HG02623 (cell line): ENCODE results near the gene FCRL6.

Experiments
- ATAC-seq: cut with Tn5 transposase; IDR thresholded peaks from one replicate; pipeline ENCODE4 v1.9.1; 2021; ENCODE audit warnings: moderate library complexity; ENCODE audit not compliant: unreplicated experiment

Gene FCRL6

DNA sequence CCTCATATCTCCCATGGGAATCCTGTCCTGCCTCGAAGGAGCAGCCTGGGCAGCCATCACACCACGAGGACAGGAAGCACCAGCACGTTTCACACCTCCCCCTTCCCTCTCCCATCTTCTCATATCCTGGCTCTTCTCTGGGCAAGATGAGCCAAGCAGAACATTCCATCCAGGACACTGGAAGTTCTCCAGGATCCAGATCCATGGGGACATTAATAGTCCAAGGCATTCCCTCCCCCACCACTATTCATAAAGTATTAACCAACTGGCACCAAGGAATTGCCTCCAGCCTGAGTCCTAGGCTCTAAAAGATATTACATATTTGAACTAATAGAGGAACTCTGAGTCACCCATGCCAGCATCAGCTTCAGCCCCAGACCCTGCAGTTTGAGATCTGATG, 33.2 kb downstream of the FCRL6 start:
- no peak for ATAC-seq

DNA sequence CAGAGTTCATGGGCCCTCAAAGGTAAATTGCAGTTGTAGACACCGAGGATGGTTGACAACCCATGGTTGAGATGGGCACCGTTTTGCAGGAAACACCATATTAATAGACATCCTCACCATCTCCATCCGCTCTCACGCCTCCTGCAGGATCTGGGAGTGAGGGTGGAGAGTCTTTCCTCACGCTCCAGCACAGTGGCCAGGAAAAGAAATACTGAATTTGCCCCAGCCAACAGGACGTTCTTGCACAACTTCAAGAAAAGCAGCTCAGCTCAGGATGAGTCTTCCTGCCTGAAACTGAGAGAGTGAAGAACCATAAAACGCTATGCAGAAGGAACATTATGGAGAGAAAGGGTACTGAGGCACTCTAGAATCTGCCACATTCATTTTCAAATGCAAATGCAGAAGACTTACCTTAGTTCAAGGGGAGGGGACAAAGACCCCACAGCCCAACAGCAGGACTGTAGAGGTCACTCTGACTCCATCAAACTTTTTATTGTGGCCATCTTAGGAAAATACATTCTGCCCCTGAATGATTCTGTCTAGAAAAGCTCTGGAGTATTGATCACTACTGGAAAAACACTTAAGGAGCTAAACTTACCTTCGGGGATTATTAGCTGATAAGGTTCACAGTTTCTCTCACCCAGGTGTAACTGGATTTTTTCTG, 33.8 kb downstream of the FCRL6 start:
- no peak for ATAC-seq

DNA sequence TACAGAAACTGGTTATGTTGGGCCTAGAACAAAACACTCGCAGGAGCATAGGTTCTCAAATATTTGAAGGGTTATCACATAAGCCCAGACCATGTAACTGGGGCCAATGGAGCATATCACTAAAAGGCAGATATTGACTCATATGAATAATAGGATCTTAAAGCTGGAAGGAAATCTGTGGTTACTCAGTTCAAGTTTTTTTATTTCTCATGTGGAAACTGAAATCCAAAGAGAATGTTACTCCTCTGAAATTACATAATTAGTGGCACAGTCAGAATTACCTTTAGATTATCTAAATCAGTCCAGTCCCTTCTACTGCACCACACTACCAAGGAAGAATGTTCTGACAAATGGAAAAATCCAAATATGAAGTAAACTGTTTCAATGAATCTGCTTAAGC, 36.6 kb downstream of the FCRL6 start:
- ATAC-seq, result peak; percentile 41

DNA sequence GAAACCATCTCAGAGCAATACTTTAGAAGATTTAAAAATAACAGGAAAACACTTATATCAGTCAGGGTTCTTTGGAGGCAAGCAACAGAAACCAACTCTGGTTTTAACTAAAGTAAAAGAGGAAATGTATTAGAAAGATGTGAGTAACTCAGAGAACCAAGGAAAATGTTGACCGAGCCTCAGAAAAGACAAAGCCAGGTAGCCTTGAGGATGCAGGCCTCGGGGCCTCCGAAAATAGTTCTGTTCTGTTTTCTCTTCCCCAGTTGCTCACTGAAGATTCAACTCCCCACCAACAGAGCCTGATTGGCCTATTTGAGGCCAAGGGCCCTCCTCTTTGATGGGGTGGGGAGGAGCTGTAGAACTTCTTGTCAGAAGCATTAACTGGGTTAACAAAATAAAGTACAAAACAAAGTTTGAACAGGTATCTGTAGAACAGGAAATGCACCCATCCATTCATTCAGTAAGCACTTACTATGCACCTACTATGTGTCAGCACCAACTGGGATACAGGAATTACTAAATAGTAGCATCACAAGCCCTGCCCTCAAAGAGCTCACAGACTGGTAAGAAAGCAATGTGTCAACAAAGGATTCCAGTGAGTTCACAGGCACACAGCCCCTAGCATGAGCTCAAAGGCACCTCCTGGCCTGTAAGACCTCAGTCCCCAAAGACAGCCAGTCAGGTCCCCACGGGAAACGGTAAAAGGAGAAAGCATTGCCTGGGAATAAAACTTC, 37.1 kb downstream of the FCRL6 start:
- peak; percentile 67 for ATAC-seq

DNA sequence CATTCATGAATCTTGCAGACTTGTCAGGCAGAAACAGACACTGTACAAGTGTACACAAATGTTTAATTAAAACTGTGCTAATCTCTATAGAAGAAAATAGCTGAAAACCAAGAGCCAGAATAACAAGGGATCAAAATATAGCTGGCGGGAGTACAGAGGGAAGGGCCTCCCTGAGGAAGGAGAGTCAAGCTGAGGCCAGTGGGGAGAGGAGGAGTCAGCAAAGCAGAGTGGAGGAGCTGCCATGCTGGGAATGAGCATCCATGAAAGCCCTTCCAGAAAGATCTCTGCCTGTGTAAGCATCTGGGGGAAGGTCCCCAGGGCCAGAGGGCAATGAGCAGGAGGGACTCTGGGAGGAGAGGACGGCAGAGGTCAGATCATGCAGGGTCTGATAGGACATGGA, 39.6 kb downstream of the FCRL6 start:
- no peak for ATAC-seq

DNA sequence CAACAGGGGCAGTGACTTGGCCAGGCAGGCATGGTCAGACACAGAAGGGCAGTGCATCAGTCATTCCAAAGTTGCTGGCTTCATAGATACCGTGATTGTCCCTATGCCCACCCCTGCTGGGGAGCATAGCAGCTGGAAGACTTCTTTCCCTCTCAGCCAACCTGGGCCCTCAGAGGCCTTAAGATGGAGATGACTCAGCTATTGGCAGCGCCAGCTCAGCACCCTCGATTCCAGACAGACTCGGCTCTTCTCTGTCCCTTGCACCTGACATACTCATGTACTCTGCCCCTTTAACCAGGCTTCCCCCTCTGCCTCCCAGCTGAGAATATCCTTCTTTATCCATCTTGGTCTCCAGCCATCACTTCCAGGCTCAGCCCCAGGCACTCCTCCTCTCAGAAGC, 41.3 kb downstream of the FCRL6 start:
- no peak for ATAC-seq

DNA sequence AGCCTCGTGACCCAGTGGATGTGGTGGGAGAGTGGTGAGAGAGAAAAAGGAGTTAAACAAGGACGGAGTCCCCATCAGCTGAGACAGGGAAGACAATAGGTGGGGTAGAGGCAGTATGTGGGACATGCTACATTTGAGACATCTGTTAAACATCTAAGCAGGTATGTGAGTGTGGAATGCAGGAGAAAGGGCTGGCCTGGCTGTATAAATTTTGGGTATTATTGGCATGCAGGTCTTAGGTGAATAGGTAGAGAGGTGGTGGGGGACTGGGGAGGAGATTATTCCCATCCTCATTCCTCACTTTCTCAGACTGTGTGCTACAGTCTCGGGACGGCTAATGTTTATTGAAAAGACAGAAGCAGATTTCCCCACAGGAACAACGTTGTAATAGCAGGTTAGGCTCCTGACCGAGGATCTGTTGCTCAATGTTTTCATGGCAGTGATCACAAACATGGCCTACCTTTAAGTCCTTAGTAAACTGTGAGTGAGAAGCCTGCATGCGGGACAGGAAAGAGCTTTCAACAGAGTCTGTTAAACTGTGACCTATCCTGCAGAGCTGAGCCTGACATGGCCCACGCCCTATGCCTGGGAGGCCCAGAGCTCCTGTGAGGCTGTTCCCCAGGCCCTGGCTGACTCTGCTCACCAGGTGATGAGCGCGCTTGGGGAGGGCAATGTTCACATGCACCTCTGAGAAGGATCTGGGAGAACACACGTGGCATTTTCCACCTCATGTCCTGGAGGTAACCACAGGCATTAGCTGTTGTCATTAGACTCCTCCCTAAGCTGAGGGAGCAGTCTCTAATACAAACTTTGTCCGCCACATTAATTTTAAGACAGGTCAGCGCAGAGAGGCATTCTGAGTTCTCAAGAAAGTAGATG, 43.8 kb downstream of the FCRL6 start:
- ATAC-seq, result no peak

DNA sequence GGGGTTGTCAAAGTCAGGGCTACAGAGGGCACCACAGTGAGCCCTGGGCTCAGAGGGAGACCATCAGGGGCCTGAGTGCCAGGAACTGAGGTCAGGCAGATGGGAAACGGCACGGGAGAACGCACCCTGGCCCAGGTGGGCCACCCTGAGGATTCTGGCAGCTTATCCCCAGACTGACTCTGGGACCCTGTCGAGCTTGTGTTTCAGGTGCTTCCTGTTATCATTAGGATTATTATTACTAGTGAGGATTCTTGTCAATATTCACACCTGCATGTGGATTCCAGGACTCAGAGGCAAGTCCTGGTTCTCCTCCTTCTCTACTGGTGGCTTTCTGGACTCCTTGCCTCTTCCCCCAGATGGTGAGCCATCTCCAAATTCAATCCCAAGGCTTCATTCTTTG, 45.1 kb downstream of the FCRL6 start:
- no peak for ATAC-seq

DNA sequence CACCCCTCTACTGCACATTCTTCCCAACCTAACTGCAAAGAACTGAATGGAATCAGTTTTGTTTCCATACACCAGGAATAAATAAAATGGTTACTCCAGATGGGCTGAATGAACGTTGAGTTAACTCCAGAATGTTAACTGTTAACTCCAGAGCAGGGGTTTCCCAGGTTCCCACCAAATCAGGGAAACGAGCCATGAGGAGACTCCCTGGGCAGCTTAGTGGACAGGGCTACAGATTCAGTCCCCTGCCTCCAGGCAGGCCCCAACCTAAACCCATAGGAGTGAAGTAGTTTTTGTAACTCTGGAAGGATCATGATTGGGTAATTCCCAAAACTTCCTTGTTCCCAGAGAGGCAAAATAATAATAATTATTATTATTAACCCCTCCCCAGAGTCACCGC, 46.2 kb downstream of the FCRL6 start:
- no peak for ATAC-seq

DNA sequence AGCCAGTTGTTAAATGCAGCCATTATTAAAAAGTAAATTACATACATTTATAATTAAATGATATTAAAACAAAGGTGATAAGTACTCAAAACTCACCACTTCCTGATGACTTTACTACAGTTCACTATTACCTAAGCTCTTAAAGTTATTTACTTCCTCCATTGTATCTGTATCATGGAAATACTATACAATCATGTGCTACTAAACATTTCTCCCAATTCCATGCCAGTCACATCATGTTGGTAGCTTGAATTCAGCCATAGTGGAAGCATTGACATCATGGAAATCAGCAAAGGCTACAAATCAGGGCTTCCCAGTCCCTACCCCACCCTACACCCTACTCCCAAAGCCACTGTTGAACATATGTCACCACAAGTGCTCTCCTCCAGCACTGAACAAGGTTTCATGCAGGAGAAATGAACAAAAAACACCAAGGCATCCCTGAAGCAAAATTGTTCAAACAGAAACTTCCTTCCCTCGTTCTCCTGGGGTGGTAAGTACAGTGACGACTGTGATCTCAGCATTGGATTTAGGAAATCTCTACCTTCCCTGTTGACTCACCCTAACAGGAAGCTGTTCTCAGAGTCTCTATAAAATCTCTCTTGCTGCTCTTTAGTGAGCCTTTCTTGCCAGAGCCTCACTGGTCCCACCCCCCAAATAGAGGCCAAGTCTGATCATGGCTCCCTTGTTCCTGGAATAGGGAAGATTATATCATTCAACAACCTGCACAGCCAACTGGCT, 47.6 kb downstream of the FCRL6 start:
- ATAC-seq, result no peak

DNA sequence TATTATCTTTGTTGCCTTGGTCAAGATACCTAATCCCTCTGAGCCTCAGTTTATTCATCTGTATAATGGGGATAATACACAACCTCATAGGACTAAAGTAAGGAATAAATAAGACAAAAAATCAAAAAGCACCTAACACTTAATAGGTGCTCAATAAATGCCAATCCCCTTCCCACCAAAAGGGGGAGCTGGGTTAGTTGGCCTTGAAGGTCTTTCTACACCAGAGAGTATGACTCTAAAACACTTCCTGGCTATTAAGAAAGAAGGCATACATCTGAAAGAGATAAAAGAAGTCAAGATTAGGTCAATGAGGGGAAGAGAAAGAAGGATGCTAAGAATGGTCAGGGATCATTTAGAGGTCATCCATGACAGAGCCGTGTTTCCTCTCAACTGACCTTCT, 49.2 kb downstream of the FCRL6 start:
- no peak for ATAC-seq

DNA sequence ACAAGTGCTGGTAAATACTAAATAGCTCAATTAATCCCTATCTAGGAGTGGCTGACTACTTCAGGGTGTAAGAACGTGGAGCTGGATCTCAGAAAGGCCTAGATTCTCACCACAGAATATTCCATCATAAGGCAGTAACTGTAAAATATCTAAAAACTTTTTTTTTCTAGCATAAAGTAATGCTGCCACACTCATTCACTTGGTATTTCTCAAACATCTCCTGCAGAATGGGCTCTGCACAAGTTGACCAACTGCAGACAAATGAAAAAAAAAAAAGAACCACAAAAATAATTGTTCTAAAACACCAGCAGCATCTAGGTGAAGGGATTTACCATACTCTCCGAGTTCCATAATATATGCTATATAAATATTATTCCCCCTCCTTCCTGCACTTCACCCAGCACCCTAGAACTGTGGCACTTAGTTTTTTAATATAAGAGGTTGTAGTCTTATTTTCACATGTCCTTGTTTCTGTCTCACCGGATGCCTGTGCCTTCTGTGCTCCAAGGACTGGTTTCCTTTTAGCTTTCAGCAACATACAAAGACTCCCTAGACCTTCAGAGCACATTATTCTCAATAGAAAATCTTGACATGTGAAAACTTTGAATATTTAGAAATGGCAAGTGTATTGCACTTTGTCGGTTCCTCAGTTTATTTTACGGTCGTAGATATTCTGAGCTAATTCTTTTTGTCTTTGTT, 51.4 kb downstream of the FCRL6 start:
- no peak for ATAC-seq

DNA sequence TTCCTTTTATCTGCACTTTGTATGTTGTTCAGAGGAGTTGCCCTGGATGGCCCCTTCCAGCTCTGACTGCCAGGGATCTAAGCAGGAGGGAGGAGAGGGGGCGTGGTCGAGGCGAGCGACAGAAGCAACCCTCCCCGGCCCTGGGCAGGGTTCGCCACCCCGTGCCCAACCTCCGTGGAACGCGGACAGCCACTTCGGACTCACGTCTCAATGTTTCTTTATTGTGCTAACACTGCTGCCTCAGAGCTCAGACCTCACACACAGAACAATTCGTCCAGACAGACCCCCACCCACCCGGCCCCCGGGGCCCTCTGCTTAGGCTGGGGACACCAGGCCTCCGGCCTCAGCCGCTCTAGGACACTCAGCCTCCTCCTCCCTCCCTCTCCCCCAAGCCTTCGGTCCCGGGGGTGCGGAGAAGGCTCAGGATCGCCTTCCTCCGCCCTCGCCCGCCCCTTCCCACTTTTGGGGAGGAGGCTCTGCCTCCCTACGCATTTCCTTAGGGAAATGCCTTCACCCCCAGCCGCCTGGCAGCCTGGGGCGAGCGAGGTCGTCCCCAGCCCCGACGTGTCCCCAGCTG, 52.0 kb downstream of the FCRL6 start:
- no peak for ATAC-seq

DNA sequence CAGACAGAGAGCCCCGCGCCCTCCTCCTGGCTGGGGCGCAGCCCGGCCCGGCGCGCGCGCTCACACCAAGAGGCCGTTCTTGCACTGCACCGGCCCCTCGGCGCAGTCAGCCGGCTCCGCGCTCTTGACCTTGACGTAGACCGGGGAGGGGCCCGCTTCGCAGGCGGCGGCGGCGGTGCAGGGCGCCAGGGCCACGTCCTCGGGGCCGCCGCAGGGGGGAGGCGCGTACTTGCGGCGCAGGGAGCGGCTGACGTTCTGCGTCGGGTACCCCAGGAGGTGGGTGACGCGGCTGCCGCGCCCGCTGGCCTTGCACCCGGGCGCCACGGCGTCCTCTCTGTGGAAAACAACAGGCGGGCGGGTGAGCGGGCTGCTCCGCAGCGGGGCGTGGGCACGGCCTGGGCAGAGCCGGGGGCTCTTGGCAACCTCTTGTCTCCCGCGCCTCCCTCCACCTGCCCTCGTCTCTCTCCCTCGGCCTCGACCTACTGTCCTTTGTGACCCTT, 52.6 kb downstream of the FCRL6 start:
- ATAC-seq, result peak; percentile 72

DNA sequence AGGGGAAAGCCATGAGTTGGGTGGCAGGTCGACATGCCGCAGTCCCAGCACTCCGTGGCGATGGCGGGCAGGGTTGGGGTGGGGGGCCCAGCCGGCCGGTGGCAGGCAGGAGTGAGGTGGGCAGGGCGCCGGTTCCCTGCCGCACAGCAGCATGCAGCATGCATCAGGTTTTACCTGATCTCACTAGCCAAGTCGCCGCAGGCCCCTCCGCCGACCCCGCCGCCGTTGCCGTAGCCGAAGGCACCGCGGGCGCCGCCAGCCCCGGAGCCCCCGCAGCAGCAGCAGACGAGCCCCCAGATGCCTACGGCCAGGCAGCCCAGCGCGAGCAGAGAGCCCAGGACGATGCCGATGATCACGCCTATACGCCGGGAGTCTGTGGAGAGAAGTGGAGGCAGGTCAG, 53.5 kb downstream of the FCRL6 start:
- ATAC-seq, result no peak

DNA sequence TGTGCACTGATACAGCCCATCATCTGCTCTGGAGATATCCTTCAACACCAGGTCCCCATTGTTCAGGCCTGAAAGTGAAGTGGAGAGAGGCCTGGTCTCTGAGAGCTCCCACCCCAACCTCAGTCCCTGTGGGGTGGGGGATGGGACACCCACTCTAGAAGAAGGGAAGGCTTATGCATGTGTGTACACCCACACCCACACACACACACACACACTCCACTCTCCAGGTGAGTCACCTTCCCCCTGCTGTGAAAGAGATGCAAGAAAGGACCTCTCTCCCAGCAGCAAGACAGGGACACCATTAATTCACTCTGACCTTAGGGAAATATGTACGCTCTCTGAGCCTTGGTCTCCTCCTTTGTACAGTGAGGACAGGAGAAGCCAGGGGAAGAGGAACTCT, 54.4 kb downstream of the FCRL6 start:
- ATAC-seq, result no peak

DNA sequence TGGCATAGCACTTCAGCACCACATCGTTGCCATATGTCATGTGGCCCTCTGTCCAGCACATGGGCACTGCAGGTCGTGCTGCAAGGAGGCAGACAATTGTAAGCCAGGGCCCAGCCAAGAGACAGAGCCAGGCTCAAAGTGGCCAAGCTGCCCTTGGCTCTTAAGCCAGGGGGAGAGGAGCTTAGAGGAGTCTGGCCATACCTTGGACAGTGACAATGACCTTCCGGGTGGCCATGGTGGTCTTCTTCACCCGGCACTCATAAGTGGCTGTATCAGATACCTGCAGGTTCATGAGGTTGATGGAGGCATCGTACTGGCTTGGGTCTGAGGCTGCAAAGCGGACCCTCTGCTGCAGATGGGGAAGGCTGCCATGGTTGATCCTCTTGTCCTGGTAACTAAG, 55.7 kb downstream of the FCRL6 start:
- ATAC-seq, result no peak

DNA sequence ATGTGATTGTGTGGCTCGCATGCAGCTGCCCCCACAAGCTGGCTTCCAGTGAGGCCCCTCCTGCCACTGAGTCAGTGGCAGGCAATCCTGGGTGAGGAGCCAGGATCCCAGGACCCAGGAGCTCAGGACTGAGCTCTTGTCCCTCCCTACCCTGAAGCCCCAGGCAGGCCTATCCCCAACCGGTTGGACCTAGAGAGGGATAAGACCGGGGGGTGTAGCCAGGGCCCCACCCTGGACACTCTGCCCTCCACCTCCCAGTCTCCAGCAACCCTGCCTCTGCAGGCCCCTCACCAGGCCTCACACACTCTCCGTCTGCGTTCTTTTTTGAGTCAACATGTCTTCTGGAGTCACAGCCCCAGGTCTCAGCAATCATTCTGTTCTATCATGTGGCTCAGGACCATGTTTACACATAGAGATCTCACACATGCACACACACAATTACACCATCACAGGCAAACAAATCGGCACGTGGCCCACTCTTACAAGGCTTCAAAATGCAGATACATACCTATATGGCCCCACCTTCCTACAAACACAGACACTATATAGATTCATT, 57.7 kb downstream of the FCRL6 start:
- ATAC-seq, result no peak

DNA sequence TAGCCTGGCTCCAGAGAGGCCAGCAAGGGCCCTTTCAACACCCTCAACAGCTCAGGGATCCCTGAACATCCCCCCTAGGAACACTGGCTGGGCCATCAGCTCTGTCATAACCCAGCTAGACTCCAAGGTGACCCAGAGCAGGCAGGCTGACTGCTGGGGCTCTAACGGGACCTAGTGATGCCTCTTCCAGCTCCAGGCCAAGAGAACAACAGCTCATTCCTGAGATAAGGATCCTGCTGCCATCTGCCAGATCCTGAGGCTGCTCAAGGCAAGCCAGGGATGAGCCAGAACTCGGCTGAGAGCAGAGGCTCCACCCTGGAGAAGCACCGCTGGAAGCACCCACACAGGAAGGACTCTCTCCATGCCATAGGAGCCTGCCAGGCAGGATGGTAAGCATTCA, 58.3 kb downstream of the FCRL6 start:
- ATAC-seq, result no peak

DNA sequence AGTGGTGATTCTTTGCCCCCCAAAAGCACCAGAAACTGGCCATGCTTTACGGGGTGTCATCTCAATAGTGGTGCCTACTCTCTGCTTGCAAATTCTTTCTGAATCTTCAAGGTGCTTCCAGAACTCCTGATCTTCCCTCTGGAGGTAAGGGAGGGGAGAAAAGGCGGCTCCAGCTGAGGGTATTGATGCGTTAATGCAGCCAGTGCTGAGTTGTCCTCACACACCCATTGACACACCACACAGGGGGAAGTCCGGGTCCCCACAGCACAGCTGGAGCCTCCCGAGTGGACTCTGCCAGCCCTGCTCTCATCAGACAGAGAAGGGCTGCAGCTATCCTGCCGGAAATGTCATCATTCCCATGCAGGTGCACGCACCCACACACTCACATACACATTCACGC, 59.1 kb downstream of the FCRL6 start:
- no peak for ATAC-seq
